Loucy (cell line): ENCODE results near the gene KCNH2.

Experiments
- H2AFZ ChIP-seq: fragments of 200-600 bp; sonication (generic); 2 replicates; pipeline ENCODE4 v1.6.0; 2016; ENCODE audit warnings: antibody characterized with exemption, mild to moderate bottlenecking, low read length, moderate library complexity
- H3F3A ChIP-seq: fragments of 200-600 bp; 2 replicates; pipeline ENCODE4 v1.6.0; 2016; ENCODE audit warnings: antibody characterized with exemption, low read depth, mild to moderate bottlenecking
- H3K27me3 ChIP-seq: fragments of 200-600 bp; sonication (generic); 2 replicates; pipeline ENCODE4 v1.6.1; 2014; ENCODE audit warnings: low read length, mild to moderate bottlenecking; ENCODE audit not compliant: insufficient read depth, poor library complexity, severe bottlenecking
- H3K36me3 ChIP-seq: fragments of 200-600 bp; sonication (generic); 2 replicates; pipeline ENCODE4 v1.6.1; 2016; ENCODE audit warnings: low read length; ENCODE audit not compliant: insufficient read depth
- H3K4me1 ChIP-seq: fragments of 200-600 bp; sonication (generic); 2 replicates; pipeline ENCODE4 v1.5.1; 2014; ENCODE audit warnings: low read length, mild to moderate bottlenecking; ENCODE audit not compliant: insufficient read depth, poor library complexity, severe bottlenecking
- H3K4me2 ChIP-seq: fragments of 200-600 bp; sonication (generic); 2 replicates; pipeline ENCODE4 v1.6.0; 2014; ENCODE audit warnings: antibody characterized with exemption, low read length, low read depth, mild to moderate bottlenecking; ENCODE audit not compliant: poor library complexity, severe bottlenecking
- H3K4me3 ChIP-seq: fragments of 200-600 bp; sonication (generic); 2 replicates; pipeline ENCODE4 v1.5.1; 2014; ENCODE audit warnings: low read length, mild to moderate bottlenecking, mixed read lengths; ENCODE audit not compliant: poor library complexity, severe bottlenecking
- H3K79me2 ChIP-seq: fragments of 200-600 bp; sonication (generic); 2 replicates; pipeline ENCODE4 v1.6.1; 2014; ENCODE audit warnings: low read length; ENCODE audit not compliant: insufficient read depth
- H3K9ac ChIP-seq: fragments of 200-600 bp; sonication (generic); 2 replicates; pipeline ENCODE4 v1.6.0; 2014; ENCODE audit warnings: mild to moderate bottlenecking, low read depth, low read length, moderate library complexity; ENCODE audit not compliant: poor library complexity, severe bottlenecking
- H3K9me2 ChIP-seq: fragments of 200-600 bp; sonication (generic); replicated peaks from 2 replicates; pipeline ENCODE4 v1.6.1; 2016; ENCODE audit warnings: low read depth, low read length, mixed read lengths
- H3K9me3 ChIP-seq: fragments of 200-600 bp; sonication (generic); 2 replicates; pipeline ENCODE4 v1.6.1; 2014; ENCODE audit warnings: mild to moderate bottlenecking, antibody characterized with exemption, low read length, low read depth; ENCODE audit not compliant: insufficient read depth
- H4K20me1 ChIP-seq: fragments of 200-600 bp; sonication (generic); 2 replicates; pipeline ENCODE4 v1.6.0; 2014; ENCODE audit warnings: antibody characterized with exemption, low read length, mild to moderate bottlenecking; ENCODE audit not compliant: insufficient read depth, poor library complexity, severe bottlenecking
- EZH2phosphoT487 ChIP-seq: fragments of 200-600 bp; IDR thresholded peaks from 2 replicates; pipeline ENCODE4 v1.6.1; 2018; ENCODE audit warnings: antibody characterized with exemption, mild to moderate bottlenecking, moderate library complexity, borderline replicate concordance
- TF ChIP-seq, protein P1 (sequence below): fragments of 200-600 bp; sonication (generic); conservative IDR thresholded peaks from 2 replicates; pipeline ENCODE4 v1.5.1; 2014; ENCODE audit warnings: mild to moderate bottlenecking, antibody characterized with exemption, low read length

The KCNH2 gene

GRCh38 chr7:150900675-150901074 is 77.4 kb downstream of the KCNH2 start:
- TF ChIP-seq, protein P1, sequence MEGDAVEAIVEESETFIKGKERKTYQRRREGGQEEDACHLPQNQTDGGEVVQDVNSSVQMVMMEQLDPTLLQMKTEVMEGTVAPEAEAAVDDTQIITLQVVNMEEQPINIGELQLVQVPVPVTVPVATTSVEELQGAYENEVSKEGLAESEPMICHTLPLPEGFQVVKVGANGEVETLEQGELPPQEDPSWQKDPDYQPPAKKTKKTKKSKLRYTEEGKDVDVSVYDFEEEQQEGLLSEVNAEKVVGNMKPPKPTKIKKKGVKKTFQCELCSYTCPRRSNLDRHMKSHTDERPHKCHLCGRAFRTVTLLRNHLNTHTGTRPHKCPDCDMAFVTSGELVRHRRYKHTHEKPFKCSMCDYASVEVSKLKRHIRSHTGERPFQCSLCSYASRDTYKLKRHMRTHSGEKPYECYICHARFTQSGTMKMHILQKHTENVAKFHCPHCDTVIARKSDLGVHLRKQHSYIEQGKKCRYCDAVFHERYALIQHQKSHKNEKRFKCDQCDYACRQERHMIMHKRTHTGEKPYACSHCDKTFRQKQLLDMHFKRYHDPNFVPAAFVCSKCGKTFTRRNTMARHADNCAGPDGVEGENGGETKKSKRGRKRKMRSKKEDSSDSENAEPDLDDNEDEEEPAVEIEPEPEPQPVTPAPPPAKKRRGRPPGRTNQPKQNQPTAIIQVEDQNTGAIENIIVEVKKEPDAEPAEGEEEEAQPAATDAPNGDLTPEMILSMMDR: no peak
- no peak for TF ChIP-seq EZH2phosphoT487
- Histone ChIP-seq H3K9me2 (no peaks in the 10 kb centered on the region), H3K4me1 (peaks cover 4% of the 10 kb centered on the region), H3K9me3 (no peaks in the 10 kb centered on the region), H4K20me1 (no peaks in the 10 kb centered on the region), H3K36me3 (no peaks in the 10 kb centered on the region), H3K9ac (no peak overlapping the region), H2AFZ (no peak overlapping the region), H3K27me3 (no peaks in the 10 kb centered on the region), H3K4me2 (no peak overlapping the region), H3K79me2 (no peaks in the 10 kb centered on the region), H3F3A (no peaks in the 10 kb centered on the region), H3K4me3 (no peak overlapping the region)

GRCh38 chr7:150898475-150899011 is 79.6 kb downstream of the KCNH2 start:
- Histone ChIP-seq H3K27me3 (no peaks in the 10 kb centered on the region), H3K9me3 (no peaks in the 10 kb centered on the region), H2AFZ (peak overlapping the region; percentile 62; the same call in 1 of the 2 replicates), H3F3A (no peaks in the 10 kb centered on the region), H3K79me2 (no peaks in the 10 kb centered on the region), H3K9me2 (no peaks in the 10 kb centered on the region), H3K9ac (no peak overlapping the region), H3K4me1 (peaks cover 4% of the 10 kb centered on the region), H3K4me3 (no peak overlapping the region), H4K20me1 (no peaks in the 10 kb centered on the region), H3K36me3 (no peaks in the 10 kb centered on the region), H3K4me2 (peak overlapping the region; percentile 26)
- TF ChIP-seq, protein P1: peak; percentile 93
- no peak for TF ChIP-seq EZH2phosphoT487

- H3K27me3 ChIP-seq: no peaks in the 10 kb centered on the region
- peaks cover 4% of the 10 kb centered on the region for H3K4me1 ChIP-seq
- TF ChIP-seq, protein P1: no peak
- no peak for TF ChIP-seq EZH2phosphoT487
- H3K4me2 ChIP-seq: no peak overlapping the region
- H3K4me3 ChIP-seq: no peak overlapping the region
- H3F3A ChIP-seq: no peaks in the 10 kb centered on the region
- H3K9me2 ChIP-seq: no peaks in the 10 kb centered on the region
- H3K9me3 ChIP-seq: no peaks in the 10 kb centered on the region
- H3K36me3 ChIP-seq: no peaks in the 10 kb centered on the region
- H4K20me1 ChIP-seq: no peaks in the 10 kb centered on the region
- H2AFZ ChIP-seq: no peak overlapping the region
- no peaks in the 10 kb centered on the region for H3K79me2 ChIP-seq
- no peak overlapping the region for H3K9ac ChIP-seq
These were observed 80.3 kb downstream of the KCNH2 start for GRCh38 chr7:150897502-150898474.
